HG02840 (cell line): Measurements from ENCODE around the gene LDB2.

ENCODE experiments used
- ATAC-seq: cut with Tn5 transposase; IDR thresholded peaks from one replicate; pipeline ENCODE4 v1.9.1; 2021; ENCODE audit warnings: mild to moderate bottlenecking, moderate library complexity, moderate number of reproducible peaks; ENCODE audit not compliant: unreplicated experiment, low FRiP score

LDB2 gene

GRCh38 chr4:16617435-16617834 lies 281.0 kb downstream of the LDB2 start:
- no peak for ATAC-seq

GRCh38 chr4:16617011-16617410 lies 281.4 kb downstream of the LDB2 start:
- ATAC-seq, result no peak

- ATAC-seq, result no peak
Measured at GRCh38 chr4:16609170-16609758, 289.2 kb downstream of the LDB2 start.

- ATAC-seq, result no peak
Measured at GRCh38 chr4:16608611-16609125, 289.8 kb downstream of the LDB2 start.

- no peak for ATAC-seq
Measured at GRCh38 chr4:16608123-16608522, 290.3 kb downstream of the LDB2 start.

- no peak for ATAC-seq
Measured at GRCh38 chr4:16607241-16608066, 291.0 kb downstream of the LDB2 start.

- ATAC-seq, result no peak
Measured at GRCh38 chr4:16606691-16607090, 291.8 kb downstream of the LDB2 start.

GRCh38 chr4:16603178-16603577 lies 295.3 kb downstream of the LDB2 start:
- ATAC-seq, result no peak

- ATAC-seq, result no peak
Measured at GRCh38 chr4:16598597-16599206, 299.7 kb downstream of the LDB2 start.

GRCh38 chr4:16597845-16598596 lies 300.4 kb downstream of the LDB2 start:
- no peak for ATAC-seq

- no peak for ATAC-seq
Measured at GRCh38 chr4:16597443-16597842, 301.0 kb downstream of the LDB2 start.

- no peak for ATAC-seq
Measured at GRCh38 chr4:16596267-16596666, 302.2 kb downstream of the LDB2 start.

- ATAC-seq, result no peak
Measured at GRCh38 chr4:16594128-16594527, 304.3 kb downstream of the LDB2 start.

GRCh38 chr4:16593386-16593785 lies 305.1 kb downstream of the LDB2 start:
- no peak for ATAC-seq

- ATAC-seq, result no peak
Measured at GRCh38 chr4:16591272-16591826, 307.1 kb downstream of the LDB2 start.

GRCh38 chr4:16590797-16591196 lies 307.6 kb downstream of the LDB2 start:
- ATAC-seq, result no peak

GRCh38 chr4:16588651-16589050 lies 309.8 kb downstream of the LDB2 start:
- no peak for ATAC-seq

GRCh38 chr4:16588149-16588548 lies 310.3 kb downstream of the LDB2 start:
- ATAC-seq, result no peak

GRCh38 chr4:16585053-16585452 lies 313.4 kb downstream of the LDB2 start:
- no peak for ATAC-seq

- ATAC-seq, result no peak
Measured at GRCh38 chr4:16583764-16584163, 314.7 kb downstream of the LDB2 start.
